GM18519 (cell line): ENCODE data around the gene PAPPA2.
A peak's percentile ranks its signal among the peaks of the same experiment; 100 is the strongest.

Experiments used
- ATAC-seq: cut with Tn5 transposase; IDR thresholded peaks from one replicate; pipeline ENCODE4 v1.9.1; 2021; ENCODE audit warnings: mild to moderate bottlenecking, moderate library complexity; ENCODE audit not compliant: unreplicated experiment, low FRiP score

Gene PAPPA2

DNA sequence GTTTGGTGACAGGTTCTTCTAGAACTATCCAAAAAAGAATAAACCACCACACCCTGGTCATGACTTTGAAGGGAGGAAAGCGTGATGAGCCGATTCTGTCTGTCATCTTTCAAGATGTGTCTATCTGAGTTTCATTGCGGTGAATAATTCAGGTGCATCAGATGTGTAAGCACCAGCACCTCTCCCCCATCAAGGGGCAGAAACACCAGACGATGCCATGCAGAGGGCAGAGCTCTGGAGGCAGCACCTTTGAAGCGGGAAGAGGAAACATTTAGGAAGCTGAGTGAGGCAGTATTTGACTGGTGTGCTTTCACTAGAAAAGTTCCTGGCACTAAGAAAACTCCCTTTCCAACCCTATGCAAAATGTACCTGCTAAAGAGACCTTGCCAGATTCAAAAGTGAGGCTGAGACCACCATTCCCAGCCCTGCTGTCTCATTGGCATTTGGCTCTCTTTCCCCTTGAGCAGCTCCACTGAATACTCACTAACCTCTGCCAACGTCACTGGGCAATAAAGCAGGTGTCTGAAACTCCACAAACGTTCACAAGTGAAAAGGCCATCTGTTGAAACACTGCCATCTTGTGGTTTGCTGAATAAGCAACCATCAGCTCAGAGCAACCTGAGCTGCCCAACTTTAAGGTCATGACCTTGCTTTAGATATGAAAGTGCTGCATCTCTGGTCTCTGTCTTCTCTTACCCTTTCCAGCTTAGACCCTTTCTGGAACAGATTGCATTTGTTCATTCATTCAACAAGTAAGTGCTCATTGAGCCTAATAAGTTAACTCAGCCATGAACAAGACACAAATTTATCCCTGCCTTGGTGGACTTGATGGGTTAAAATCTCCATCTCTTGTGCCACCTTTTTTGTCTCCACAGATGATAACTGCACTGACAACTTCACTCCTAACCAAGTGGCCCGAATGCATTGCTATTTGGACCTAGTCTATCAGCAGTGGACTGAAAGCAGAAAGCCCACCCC lies 228.6 kb downstream of the PAPPA2 start:
- ATAC-seq, result peak; percentile 97

DNA sequence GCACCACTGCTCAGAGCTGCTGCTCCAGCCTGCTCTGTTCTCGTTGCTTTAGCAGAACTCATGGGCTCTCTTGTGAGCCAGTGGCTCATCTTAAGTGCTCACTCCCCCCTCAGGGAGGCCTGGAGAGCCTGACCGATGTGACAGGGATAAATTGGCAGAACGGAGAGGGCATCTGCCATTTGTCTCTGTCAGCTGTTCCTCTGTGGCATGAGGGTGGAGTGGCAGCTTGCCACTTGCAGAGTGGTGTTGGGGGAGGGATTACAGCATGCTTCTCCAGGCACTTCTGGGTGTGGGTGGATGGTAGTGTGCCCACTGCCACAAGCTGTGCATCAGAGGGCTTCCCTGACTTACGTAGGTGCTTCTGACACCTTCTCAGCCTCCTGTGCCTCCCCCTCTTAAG lies 229.5 kb downstream of the PAPPA2 start:
- ATAC-seq, result no peak

DNA sequence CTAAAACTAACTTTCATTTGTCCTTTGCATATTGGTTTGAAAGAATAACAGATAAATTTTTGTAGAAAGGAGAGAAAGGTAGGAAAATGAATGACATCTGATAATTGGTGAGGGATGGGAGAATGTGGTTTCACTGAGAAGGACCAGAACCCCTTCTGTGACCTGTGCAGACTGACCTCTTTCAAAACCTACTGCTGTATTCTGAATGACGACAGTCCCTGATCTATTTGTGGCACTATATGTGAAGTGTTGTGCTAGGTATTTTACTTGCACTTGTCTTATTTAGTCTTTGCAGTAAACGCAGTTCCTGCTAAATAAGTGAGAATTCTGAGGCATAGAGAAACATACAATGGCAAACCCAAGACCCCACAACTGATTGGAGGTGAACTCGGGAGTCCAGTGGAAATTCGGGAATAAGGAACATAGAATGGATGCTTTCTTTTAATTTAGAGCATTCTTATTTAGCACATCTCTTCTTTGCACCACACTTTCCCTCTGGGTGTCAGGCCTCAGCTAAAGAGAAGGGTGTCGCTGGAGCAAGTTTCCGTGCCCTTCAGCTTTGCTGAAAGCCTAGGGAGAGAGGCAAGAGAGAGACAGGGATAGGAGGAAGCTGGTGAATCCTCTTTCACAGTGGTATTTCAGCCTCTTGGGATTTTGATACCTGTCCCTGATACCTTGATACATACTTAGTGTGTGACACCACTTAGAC lies 230.2 kb downstream of the PAPPA2 start:
- ATAC-seq, result no peak

DNA sequence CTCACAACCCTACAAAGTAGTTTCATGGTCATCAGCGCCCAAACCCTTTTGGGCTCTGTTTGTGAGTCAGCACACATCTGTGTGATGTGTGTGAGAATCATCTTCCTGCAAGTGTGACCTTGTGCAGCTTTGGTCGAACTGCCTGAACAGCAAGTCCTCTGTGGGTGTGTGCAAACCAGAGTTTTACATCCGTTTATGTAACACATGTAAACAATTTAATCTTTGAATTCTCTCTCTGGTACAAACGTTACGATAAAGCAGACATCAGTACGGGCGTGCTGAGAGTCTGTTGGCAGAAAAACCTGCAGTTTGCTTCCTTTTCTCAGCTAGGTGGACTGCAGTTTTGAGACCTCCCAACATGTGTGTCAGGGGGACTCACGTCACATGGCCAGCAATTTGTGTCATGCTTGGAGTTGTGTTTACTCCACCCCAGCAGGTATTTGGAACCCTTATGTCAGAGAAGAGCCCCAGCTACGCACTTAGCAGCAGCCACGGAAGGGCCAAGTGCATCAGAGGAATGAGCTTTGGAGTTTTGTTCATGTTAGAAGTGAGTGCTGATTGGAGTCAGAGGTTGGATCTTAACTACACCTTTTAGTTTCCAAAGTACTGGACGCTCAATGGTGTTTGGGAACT lies 230.8 kb downstream of the PAPPA2 start:
- no peak for ATAC-seq

DNA sequence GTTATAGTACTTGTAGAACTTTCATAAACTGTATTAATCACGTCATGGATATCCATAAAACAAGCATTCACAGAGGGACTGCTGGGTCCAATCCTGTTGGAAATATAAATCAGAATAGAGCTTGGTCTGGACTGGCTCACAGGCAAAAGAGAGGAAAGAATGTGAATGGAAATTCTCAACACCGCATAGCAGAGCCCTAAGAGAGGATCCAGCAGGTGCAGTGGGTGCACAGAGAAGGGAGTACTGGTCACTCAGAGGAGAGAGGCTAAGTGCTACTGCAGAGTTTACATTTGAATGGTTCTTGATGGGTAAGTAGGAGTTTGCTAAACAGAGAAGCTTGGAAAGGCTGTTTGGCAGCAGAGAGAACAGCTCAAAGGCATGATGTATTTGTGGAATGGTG lies 231.7 kb downstream of the PAPPA2 start:
- ATAC-seq, result no peak

DNA sequence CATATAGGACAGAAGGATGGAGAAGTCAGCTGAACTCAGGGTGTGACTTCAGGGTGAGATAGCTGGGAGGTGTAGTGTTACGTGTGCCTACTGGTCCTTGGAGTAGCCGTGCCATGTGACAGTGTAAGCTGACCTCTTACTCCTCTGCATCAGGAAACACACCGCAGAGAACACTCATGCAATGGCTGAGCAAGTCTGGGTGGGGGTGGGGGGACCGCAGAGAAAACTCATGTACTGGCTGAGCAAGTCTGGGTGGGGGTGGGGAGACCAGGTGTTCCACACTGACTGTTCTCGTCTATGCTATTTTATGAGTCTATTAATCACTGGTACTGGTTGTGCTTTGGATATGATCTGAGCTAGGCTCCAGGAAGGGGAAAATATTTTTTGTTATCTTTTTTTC lies 233.1 kb downstream of the PAPPA2 start:
- no peak for ATAC-seq

DNA sequence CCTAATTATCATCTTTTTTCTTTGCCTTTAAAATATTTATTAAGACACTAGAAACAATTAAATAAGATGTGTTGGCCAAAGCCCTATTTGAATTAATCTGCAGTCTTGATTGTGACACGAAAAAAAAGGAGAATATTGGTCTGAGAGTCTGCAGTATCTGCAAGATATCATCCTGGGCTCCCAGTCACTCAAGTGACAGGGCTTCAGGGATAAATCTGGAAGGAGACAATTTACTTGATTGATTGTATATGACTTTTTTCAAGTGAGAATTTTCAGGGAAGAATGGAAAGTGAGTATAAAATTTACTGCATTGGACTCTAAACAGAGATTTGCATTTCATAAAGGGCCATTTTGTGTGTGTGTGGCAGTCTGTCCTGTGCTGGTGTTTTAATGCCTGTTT lies 233.7 kb downstream of the PAPPA2 start:
- ATAC-seq, result no peak

DNA sequence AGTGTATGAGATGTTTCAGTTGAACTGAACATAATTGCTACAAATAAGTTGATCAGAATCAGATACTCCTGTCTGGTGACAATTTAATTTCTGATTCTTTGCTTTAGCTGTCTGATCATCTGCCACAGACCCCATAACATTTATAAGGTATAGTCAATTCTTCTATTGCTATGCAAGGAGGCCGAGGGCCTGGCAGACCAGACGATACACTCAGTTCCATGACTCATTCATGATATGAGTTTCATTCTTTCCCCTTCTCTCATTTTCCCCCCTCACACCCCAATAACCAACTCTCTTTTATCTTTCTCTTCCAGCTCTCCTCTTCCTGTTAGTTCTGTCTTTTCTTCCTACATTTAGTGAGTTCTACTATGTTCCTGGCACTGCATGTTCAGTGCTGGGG lies 236.8 kb downstream of the PAPPA2 start:
- ATAC-seq, result no peak

DNA sequence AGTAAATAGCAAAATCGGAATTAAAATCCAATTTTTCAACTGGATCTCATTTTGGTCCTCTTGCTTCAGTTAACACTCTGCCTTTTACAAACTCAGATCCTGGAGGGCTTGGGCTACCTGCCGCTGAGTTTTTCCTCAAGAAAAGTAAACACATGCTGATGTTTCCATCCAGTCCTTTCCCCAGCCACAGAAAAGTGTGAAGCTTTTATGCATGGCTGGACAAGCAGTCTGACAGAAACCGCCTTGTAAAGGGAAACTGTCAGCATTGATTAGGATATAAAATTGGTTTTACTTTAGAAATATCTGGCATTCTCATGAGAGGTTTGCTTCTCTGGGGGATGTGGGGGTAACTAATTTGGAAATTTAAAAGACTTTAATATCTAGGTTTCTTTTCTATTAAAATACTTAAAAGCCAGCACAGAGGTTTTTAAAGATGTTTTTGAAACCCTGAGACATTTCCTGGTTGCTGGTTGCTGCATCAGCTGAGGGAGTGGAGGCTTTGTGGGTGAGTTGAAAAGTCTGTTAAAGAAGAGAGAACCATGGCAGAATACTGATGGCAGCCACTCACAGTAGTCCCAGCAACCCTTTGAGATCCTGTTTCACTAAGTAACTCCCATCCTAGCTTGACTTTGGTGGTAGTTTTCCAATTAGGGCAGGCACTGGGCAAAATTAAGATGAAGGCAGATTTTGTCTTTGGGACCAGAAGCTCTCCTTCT lies 238.3 kb downstream of the PAPPA2 start:
- ATAC-seq, result no peak

DNA sequence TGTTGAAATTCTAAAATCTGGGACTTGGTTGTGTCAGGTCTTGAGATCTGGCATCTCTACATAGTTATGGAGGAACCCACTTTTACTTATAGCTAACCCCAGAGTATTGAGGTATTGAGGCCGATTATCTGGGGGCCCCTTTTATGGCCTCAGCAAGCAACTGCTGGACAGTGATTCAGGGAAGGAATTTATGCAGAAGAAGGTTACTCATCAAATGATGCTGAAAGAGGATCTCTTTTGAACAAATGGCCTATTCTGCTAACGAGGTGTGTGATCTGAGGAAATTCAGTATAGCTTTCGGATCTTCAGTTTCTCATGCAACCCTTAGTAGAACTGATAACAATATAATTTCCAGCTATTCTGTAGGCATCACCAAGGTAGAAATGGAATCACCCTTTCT lies 239.9 kb downstream of the PAPPA2 start:
- ATAC-seq, result no peak

DNA sequence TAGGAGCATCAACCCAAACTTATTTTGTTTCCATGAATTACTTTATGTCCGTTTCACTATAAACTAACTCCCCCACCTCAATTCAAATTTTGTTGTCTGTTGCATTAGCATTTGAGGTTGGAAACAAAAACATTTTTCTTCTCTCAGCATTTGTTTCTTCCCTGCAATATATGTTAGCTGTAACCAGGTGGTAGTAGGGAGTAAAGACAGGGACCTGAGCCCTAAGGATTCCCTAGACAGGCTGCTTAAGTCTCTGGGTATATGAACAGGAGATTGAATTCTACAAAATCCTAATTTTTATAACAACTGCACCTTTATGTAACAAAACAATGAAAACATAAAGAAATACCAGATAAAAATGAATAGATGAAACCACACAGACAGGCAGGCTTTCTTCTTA lies 242.6 kb downstream of the PAPPA2 start:
- ATAC-seq, result no peak

DNA sequence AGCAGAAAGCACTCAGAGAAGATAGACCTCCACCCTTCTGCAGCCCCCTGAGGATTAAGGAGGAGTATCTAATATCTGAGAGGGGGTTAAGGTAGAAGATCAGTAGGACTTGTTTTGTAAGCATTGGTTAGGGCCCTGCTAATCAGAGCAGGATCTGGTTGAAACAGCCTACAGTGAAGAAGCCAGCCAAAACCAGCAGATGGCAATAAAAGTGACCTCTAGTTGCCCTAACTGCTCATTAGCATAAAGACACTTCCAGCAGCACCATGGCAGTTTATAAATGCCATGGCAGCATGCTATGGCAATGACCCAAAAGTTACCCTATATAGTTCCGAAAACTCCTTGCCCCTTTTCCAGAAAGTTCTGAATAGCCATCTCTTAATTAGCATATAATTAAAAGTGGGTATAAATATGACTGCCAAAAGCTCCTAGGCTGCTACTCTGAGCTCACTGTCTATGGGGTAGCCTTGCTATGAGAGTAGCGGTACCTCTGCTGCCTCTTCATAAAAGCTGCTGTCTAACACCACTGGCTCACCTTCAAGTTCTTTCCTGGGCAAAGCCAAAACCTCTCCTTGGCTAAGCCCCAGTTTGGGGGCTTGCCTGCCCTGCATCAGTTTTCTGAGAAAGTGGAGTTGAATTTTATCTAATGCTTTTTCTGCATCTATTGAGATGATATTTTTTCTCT lies 254.2 kb downstream of the PAPPA2 start:
- no peak for ATAC-seq

DNA sequence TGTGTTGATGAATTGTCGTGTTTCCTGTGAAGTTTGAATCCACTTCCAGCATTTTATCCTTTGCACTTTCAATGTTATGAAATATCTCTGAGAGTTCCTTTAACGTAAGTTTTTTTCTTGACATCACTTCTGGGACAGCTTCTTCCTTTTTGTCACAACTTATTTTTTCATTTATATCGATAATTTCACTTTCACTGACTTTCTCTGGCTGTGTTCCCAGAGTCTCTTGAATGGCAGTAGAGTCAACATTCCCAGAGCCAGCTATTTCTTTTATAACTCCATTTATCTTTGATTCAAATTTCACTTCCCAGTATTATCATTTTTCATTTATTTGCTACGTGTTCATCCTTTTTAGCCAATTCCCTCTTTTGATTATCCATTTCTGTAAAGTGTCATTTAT lies 256.5 kb downstream of the PAPPA2 start:
- ATAC-seq, result no peak

DNA sequence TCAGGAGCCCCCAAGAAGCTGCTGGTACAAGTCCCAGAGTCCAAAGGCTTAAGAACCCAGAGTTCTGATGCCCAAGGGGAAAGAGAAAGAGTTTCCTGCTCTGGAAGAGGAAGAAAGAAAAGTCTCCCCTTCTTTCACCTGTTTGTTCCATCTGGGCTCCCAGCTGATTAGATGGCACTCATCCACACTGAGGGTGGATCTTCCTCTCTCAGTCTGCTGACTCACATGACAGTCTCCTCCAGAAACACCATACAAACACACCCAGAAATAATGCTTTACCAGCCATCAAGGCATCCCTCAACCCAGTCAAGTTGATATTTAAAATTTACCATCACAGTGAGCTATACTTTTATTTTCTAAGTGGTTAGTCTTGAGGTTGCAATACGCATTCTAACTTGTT lies 257.9 kb downstream of the PAPPA2 start:
- no peak for ATAC-seq

DNA sequence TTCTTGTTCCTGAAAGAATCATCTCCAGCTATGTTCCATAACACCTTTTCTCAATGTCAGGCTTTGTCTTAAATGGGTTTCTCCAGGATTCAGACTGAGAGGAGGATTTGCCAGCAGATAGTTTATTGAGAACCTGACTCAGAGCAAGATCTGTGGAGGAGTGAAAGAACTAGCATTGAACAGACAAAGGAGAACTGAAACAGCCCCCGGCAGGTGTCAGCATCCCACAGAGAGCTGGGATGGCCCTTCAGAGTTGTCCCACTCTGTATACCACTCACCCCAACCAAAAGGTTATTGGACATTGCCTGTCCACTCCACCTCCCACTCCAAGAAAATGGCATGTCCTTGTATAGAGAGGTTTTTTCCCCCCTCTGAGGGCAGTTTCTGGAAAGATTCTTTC lies 270.7 kb downstream of the PAPPA2 start:
- ATAC-seq, result no peak

DNA sequence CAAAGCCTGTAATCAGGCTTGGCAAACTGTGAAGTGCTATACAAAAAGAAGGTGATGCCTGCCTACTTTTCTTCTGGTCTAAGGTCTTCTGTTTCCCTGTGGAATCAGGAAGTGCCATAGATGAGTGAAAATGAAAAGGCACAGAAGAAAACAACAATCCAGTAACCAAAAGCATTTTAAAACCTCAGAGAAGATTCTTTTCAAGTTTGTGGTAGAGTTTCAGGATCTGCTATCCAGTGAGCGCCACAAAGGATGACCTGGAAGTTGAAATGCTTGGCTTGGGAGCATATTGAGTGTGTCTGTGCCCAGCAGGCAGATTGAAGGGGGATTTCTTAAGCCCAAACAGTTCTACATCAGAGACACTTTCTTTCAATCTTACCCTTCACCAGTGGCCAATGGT lies 272.2 kb downstream of the PAPPA2 start:
- no peak for ATAC-seq

DNA sequence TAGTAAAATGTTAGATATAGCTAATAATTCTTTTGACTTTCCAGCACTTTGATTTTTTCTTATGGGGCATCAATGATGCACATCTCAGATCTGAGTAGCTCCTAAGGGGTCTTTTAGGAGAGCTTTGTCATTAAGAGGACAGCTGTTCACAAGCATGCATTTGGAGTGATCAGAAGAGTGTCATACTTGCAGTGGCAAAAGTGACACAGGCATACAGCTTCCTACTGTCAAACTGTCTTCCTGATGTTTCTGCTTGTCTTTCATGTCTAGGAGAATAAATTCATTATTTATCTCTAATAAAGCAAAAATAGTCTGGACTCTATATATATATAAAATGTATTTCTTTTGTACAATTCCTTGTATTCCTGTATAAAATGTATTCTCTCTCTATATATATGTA lies 273.0 kb downstream of the PAPPA2 start:
- no peak for ATAC-seq

DNA sequence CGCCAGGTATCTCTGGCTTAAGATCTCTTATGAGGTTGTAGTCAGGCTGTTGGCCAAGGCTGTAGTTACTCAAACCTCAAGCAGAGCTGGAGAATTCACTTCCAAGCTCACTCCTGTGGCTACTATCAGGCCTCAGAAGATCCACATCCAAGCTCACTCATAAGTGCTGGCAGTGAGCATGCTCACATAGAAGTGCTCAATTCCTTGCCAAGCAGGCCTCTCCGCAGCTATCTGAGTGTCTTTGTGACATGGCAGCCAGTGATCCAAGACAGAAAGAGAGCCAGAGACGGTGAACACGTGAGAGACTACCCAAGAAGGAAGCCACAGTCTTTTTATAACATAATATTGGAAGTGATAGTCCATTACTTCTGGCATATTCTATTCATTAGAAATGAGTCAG lies 278.2 kb downstream of the PAPPA2 start:
- ATAC-seq, result no peak

DNA sequence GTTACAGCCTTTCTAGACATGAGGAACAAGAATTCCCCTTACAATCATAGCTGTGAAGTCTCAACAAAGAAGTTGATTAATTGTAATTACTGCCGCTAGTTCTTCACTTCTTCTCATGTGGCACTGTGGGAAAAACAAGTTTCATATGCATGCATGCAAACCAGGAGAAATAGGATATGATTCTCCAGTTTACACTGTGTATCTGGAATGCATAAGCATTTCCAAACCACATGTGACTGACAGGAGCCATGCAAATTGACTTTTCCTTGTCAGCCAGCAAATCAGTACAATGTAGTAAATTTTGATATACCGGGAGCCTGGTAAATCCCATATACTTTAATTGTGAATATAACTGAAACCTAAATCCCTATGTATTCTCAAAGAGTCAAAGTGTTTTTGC lies 279.3 kb downstream of the PAPPA2 start:
- ATAC-seq, result no peak

DNA sequence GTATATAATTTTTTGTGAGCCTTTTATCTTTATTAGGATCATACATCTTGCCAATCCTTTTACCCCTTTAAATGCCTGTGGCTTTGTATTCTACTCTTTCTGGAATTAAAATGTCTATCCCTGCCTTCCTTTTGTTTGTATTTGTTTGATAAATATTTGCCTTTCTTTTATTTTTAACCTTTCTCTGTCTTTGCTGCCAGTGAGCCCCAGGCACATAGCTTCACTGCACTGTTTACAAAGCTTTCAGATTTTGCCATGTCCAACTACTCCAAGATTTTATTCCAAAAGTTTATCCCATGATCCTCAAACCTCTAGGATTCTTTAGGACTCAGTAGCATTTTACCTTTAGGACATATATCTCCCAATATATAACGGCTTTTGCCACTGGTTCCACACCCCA lies 281.2 kb downstream of the PAPPA2 start:
- ATAC-seq, result no peak
